WTC11 (cell line): Measurements from ENCODE around the gene H6PD. TPM values are rescaled to one million over a fixed set of nuclear protein-coding genes. Genes with fewer than 3 reads are reported as not detected.

ENCODE experiments used
- ATAC-seq: fragments of 200-7000 bp; cut with Tn5 transposase; 2 replicates; pipeline ENCODE4 v1.10.0; 2021; ENCODE audit warnings: mild to moderate bottlenecking, moderate library complexity
- CTCF ChIA-PET: fragments of 300-600 bp; sonication (Branson Sonifier 250); formaldehyde crosslinking; loops from one replicate; lab custom pipeline; 2021; ENCODE audit warnings: antibody characterized with exemption; lab: Charles Lee
- POLR2A ChIA-PET: fragments of 350-600 bp; sonication (Branson Sonifier 250); formaldehyde crosslinking; loops from one replicate; lab custom pipeline; 2021; ENCODE audit warnings: antibody characterized with exemption; lab: Charles Lee
- DNase-seq: peaks from one replicate; pipeline ENCODE4 v3.0.0; 2021; ENCODE audit warnings: low spot score
- H3K27ac Mint-ChIP-seq: 2 replicates; pipeline ENCODE4 v1.8.0; 2021; ENCODE audit warnings: mixed read lengths
- H3K27me3 Mint-ChIP-seq: 2 replicates; pipeline ENCODE4 v1.8.0; 2021; ENCODE audit warnings: low read depth, mild to moderate bottlenecking, moderate library complexity, mixed read lengths
- H3K36me3 Mint-ChIP-seq: 2 replicates; pipeline ENCODE4 v1.8.0; 2021; ENCODE audit warnings: mixed read lengths
- H3K4me1 Mint-ChIP-seq: 2 replicates; pipeline ENCODE4 v1.8.0; 2022; ENCODE audit warnings: mixed read lengths
- H3K4me3 Mint-ChIP-seq: 2 replicates; pipeline ENCODE4 v1.8.0; 2021; ENCODE audit warnings: mild to moderate bottlenecking, moderate library complexity, mixed read lengths
- H3K9me3 Mint-ChIP-seq: 2 replicates; pipeline ENCODE4 v1.8.0; 2021; ENCODE audit warnings: mixed read lengths
- ATF2 ChIP-seq: sonication (generic); formaldehyde crosslinking; IDR thresholded peaks from 2 replicates; pipeline ENCODE4 v1.8.1; 2022; ENCODE audit warnings: low read depth, missing genetic modification reagents, borderline replicate concordance
- EMX1 ChIP-seq: fragments of 250-450 bp; sonication (Bioruptor Pico); IDR thresholded peaks from 2 replicates; pipeline ENCODE4 v1.8.0; 2021; ENCODE audit warnings: mild to moderate bottlenecking
- FOXP4 ChIP-seq: sonication (generic); formaldehyde crosslinking; IDR thresholded peaks from 2 replicates; pipeline ENCODE4 v1.8.0; 2022; ENCODE audit warnings: mild to moderate bottlenecking, missing genetic modification reagents
- GTF2I ChIP-seq: fragments of 250-450 bp; sonication (Bioruptor Pico); conservative IDR thresholded peaks from 2 replicates; pipeline ENCODE4 v1.4.0; 2021; ENCODE audit warnings: mild to moderate bottlenecking
- JAZF1 ChIP-seq: fragments of 250-450 bp; sonication (Bioruptor Pico); IDR thresholded peaks from 2 replicates; pipeline ENCODE4 v1.9.0; 2021; ENCODE audit warnings: moderate library complexity, mild to moderate bottlenecking, inconsistent platforms
- MAX ChIP-seq: sonication (generic); formaldehyde crosslinking; IDR thresholded peaks from 2 replicates; pipeline ENCODE4 v1.8.0; 2022; ENCODE audit warnings: mild to moderate bottlenecking, missing genetic modification reagents
- NFATC4 ChIP-seq: fragments of 250-450 bp; sonication (Bioruptor Pico); IDR thresholded peaks from 2 replicates; pipeline ENCODE4 v1.9.0; 2021; ENCODE audit warnings: mild to moderate bottlenecking
- NFE2L1 ChIP-seq: sonication (generic); formaldehyde crosslinking; IDR thresholded peaks from 2 replicates; pipeline ENCODE4 v1.8.1; 2023; ENCODE audit warnings: missing genetic modification reagents
- NR1H2 ChIP-seq: sonication (generic); formaldehyde crosslinking; IDR thresholded peaks from 2 replicates; pipeline ENCODE4 v1.9.0; 2021; ENCODE audit warnings: mild to moderate bottlenecking, moderate library complexity, missing genetic modification reagents
- TEAD1 ChIP-seq: sonication (generic); formaldehyde crosslinking; IDR thresholded peaks from 2 replicates; pipeline ENCODE4 v1.8.0; 2022; ENCODE audit warnings: mild to moderate bottlenecking, missing genetic modification reagents
- USF1 ChIP-seq: sonication (generic); formaldehyde crosslinking; IDR thresholded peaks from 2 replicates; pipeline ENCODE4 v1.8.0; 2022; ENCODE audit warnings: mild to moderate bottlenecking, missing genetic modification reagents
- ZBTB43 ChIP-seq: sonication (generic); formaldehyde crosslinking; IDR thresholded peaks from 2 replicates; pipeline ENCODE4 v1.8.1; 2023; ENCODE audit warnings: mild to moderate bottlenecking, missing genetic modification reagents
- ZNF232 ChIP-seq: sonication (generic); formaldehyde crosslinking; IDR thresholded peaks from 2 replicates; pipeline ENCODE4 v1.8.0; 2022; ENCODE audit warnings: mild to moderate bottlenecking, missing genetic modification reagents
- ZNF532 ChIP-seq: fragments of 250-450 bp; sonication (Bioruptor Pico); IDR thresholded peaks from 2 replicates; pipeline ENCODE4 v1.9.0; 2021; ENCODE audit warnings: mild to moderate bottlenecking, borderline replicate concordance
- total RNA-seq: library from RNA; stranded (reverse); gene quantifications from 3 replicates; pipeline ENCODE4 v1.2.3, GENCODE V29; 2021

Gene H6PD
- total RNA-seq, 1 experiment from 2014 or later = 7.4 TPM

GRCh38 chr1:9213956-9214355 is 20.6 kb upstream of the H6PD start (continued):
- TF ChIP-seq ZNF532 (CRISPR knock-in tag) (no peak), NFE2L1 (CRISPR knock-in tag) (no peak), USF1 (no peak)
- TF ChIP-seq, all 79 proteins: peak for 0

- POLR2A ChIA-PET = no interaction called here
Observed at GRCh38 chr1:9218917-9219316, 15.7 kb upstream of the H6PD start.

GRCh38 chr1:9222846-9223625 is 11.5 kb upstream of the H6PD start:
- Mint-ChIP-seq H3K27me3 (no peaks in the 10 kb centered on the region; the same call in 1 of the 2 replicates), H3K4me3 (no peak overlapping the region), H3K36me3 (peaks cover 4% of the 10 kb centered on the region; the same call in 1 of the 2 replicates), H3K27ac (no peak overlapping the region), H3K9me3 (peaks cover 18% of the 10 kb centered on the region), H3K4me1 (peaks cover 7% of the 10 kb centered on the region)
- DNase-seq (no peak), ATAC-seq (no peak)
- ChIA-PET CTCF (interaction anchor here (2.1 kb wide), 1 partner anchor 27 kb away, joined by 6 read pairs; no protein-coding TSS in a partner anchor), POLR2A (interaction anchor here (0.7 kb wide), 1 partner anchor 464 kb away, joined by 4 read pairs; no protein-coding TSS in a partner anchor)
- TF ChIP-seq MAX (CRISPR knock-in tag) = no peak
- TF ChIP-seq JAZF1 (CRISPR knock-in tag) = no peak
- TF ChIP-seq ZNF232 (CRISPR knock-in tag) = no peak
- no peak for TF ChIP-seq ZBTB43 (CRISPR knock-in tag)
- TF ChIP-seq NFATC4 (CRISPR knock-in tag) = no peak
- TF ChIP-seq EMX1 (CRISPR knock-in tag) = no peak
- no peak for TF ChIP-seq ZNF532 (CRISPR knock-in tag)
- no peak for TF ChIP-seq NR1H2
- TF ChIP-seq ATF2 (CRISPR knock-in tag) = no peak
- no peak for TF ChIP-seq TEAD1 (CRISPR knock-in tag)

More at GRCh38 chr1:9218917-9219316, 15.7 kb upstream of the H6PD start:
- H3K36me3 Mint-ChIP-seq = peaks cover 4% of the 10 kb centered on the region; the same call in 1 of the 2 replicates
- peaks cover 13% of the 10 kb centered on the region for H3K9me3 Mint-ChIP-seq
- TF ChIP-seq GTF2I (CRISPR knock-in tag) (0 out of 2 replicates have a peak, but pooled peaks have one; percentile 29), FOXP4 (CRISPR knock-in tag) (no peak)
- CTCF ChIA-PET = interaction anchor here (0.9 to 2.1 kb wide), 2 partner anchors 31 to 59 kb away, joined by 3 to 9 read pairs; no protein-coding TSS in a partner anchor
- H3K4me3 Mint-ChIP-seq = no peak overlapping the region
- DNase-seq (no peak), ATAC-seq (no peak)
- H3K27ac Mint-ChIP-seq = no peak overlapping the region
- H3K27me3 Mint-ChIP-seq = no peaks in the 10 kb centered on the region; the same call in 1 of the 2 replicates
- H3K4me1 Mint-ChIP-seq = peaks cover 6% of the 10 kb centered on the region
